GM18507 (cell line): ENCODE measurements around the gene SLC37A3.

Experiments
- DNase-seq: peaks from one replicate; pipeline ENCODE4 v3.0.0; 2011; ENCODE audit warnings: low read depth; ENCODE audit not compliant: insufficient read length; ENCODE audit errors: extremely low spot score
- FAIRE-seq: peaks from 2 replicates; lab custom pipeline; 2011; peaks lifted over from hg19 to GRCh38; lab: Jason Lieb, UNC

The SLC37A3 gene

GRCh38 chr7:140287988-140288387 lies 110.3 kb downstream of the SLC37A3 start:
- DNase-seq = no peak
- FAIRE-seq = no peak

GRCh38 chr7:140285938-140286337 lies 112.4 kb downstream of the SLC37A3 start:
- no peak for DNase-seq
- no peak for FAIRE-seq

- FAIRE-seq (no peak), DNase-seq (no peak)
Observed at GRCh38 chr7:140284062-140284461, 114.3 kb downstream of the SLC37A3 start.
